AG09319 (cell line): Measurements from ENCODE around the gene RABGAP1L.

Experiments
- DNase-seq: peaks from one replicate; pipeline ENCODE4 v3.0.0-alpha.2; 2010; ENCODE audit warnings: low read depth; ENCODE audit errors: extremely low read depth
- CTCF ChIP-seq: IDR thresholded peaks from 2 replicates; pipeline ENCODE4 v1.5.1; 2011; ENCODE audit warnings: low read depth, mild to moderate bottlenecking, inconsistent platforms, low read length, moderate library complexity

The RABGAP1L gene

GRCh38 chr1:174953285-174954072, 794.2 kb downstream of the RABGAP1L start:
- no peak for DNase-seq
- no peak for TF ChIP-seq CTCF

- no peak for DNase-seq
- no peak for TF ChIP-seq CTCF
These were observed 794.7 kb downstream of the RABGAP1L start for GRCh38 chr1:174954073-174954460.

GRCh38 chr1:174954671-174955669, 795.6 kb downstream of the RABGAP1L start:
- DNase-seq: no peak
- TF ChIP-seq CTCF: no peak

- TF ChIP-seq CTCF: no peak
- no peak for DNase-seq
These were observed 796.8 kb downstream of the RABGAP1L start for GRCh38 chr1:174956086-174956485.

GRCh38 chr1:174956976-174957375, 797.7 kb downstream of the RABGAP1L start:
- DNase-seq: no peak

GRCh38 chr1:174957829-174958228, 798.5 kb downstream of the RABGAP1L start:
- TF ChIP-seq CTCF: no peak
- no peak for DNase-seq

More at GRCh38 chr1:174956976-174957375, 797.7 kb downstream of the RABGAP1L start:
- no peak for TF ChIP-seq CTCF

- no peak for TF ChIP-seq CTCF
- no peak for DNase-seq
These were observed 799.1 kb downstream of the RABGAP1L start for GRCh38 chr1:174958396-174958795.
